HFF-Myc (cell line): Measurements from ENCODE around the gene C3orf22.

Experiments used
- DNase-seq: peaks from one replicate; pipeline ENCODE4 v3.0.0-alpha.2; 2011; ENCODE audit warnings: low read depth; ENCODE audit errors: extremely low read depth
- H3K4me3 ChIP-seq: replicated peaks from 2 replicates; pipeline ENCODE4 v1.5.1; 2011; ENCODE audit warnings: low read depth, mild to moderate bottlenecking, control low read depth, low read length
- TF ChIP-seq, protein P1 (sequence below): IDR thresholded peaks from 2 replicates; pipeline ENCODE4 v1.5.1; 2012; ENCODE audit warnings: mild to moderate bottlenecking, low read depth, low read length, control low read depth; ENCODE audit errors: missing control alignments

C3orf22 gene

DNA sequence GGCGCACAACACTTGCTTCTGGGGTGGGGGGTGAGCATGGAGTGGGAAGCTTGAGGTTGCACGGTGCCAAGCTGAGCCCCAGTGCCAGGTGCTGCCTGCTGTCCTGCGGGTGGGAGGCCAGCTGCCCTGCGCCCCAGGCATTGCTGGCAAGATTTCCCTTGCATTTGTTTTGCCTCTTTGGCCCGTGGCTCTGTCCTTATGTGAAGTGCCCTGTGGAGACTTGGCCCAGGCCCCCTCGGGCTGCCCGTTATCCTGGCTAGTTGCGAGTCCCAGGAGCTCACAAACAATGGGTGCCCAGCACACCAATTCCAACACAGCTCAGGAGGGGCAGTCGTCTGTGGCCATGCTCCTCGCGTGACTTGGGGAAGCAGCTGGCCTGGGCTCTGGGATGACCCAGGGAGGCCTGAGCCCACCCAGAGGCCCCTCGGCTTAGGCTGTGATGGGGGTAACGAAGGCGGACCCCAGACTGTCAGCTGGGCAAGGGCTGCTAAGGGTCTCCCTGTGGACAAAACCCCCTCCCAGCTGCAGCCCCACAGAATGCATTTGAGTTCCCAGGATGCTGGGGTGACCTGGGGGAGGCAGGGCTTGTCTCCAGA is 5.9 kb downstream of the C3orf22 start:
- TF ChIP-seq, protein P1, sequence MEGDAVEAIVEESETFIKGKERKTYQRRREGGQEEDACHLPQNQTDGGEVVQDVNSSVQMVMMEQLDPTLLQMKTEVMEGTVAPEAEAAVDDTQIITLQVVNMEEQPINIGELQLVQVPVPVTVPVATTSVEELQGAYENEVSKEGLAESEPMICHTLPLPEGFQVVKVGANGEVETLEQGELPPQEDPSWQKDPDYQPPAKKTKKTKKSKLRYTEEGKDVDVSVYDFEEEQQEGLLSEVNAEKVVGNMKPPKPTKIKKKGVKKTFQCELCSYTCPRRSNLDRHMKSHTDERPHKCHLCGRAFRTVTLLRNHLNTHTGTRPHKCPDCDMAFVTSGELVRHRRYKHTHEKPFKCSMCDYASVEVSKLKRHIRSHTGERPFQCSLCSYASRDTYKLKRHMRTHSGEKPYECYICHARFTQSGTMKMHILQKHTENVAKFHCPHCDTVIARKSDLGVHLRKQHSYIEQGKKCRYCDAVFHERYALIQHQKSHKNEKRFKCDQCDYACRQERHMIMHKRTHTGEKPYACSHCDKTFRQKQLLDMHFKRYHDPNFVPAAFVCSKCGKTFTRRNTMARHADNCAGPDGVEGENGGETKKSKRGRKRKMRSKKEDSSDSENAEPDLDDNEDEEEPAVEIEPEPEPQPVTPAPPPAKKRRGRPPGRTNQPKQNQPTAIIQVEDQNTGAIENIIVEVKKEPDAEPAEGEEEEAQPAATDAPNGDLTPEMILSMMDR, result no peak
- no peak for DNase-seq
- H3K4me3 ChIP-seq, result no peak overlapping the region

DNA sequence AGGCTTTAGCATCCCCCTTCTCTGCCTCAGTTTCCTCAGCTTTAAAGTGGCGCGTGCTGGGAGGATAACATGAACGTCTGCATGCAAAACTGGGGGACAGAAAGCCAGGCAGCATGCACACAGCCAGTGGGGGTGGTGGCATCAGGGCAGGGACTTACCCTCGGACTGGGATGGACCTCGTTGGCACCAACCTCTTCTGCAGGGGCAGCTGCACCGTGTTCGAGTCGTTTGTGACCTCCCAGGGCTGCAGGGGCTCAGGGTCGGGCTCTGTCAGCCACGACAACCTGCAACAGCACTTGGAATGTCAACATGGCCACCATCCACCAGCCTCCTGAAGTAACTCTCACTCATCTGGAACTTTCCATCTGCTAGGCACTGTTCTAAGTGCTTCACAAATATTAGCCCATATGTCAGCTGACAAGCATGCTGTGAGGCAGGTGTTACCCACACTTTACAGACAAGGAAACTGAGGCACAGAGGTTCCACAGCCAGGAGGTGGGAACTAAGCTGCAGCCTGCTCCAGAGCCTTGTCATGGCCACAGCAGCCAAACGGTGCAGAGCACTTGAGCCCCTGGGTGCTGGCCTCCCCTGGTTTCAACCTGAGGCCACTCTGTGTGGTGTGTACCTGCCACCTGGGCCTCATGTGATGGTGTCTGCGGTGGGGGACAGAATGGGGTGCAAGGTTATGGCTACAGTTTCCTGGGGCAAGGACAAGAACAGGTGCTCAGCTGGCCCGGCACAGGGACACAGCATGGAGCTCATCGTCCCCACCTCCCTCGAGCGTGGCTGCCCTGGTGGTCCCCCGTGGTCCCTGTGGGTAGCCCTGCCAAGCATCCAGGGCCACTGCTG is 6.7 kb downstream of the C3orf22 start:
- TF ChIP-seq, protein P1, result no peak
- H3K4me3 ChIP-seq, result no peak overlapping the region
- DNase-seq, result no peak

DNA sequence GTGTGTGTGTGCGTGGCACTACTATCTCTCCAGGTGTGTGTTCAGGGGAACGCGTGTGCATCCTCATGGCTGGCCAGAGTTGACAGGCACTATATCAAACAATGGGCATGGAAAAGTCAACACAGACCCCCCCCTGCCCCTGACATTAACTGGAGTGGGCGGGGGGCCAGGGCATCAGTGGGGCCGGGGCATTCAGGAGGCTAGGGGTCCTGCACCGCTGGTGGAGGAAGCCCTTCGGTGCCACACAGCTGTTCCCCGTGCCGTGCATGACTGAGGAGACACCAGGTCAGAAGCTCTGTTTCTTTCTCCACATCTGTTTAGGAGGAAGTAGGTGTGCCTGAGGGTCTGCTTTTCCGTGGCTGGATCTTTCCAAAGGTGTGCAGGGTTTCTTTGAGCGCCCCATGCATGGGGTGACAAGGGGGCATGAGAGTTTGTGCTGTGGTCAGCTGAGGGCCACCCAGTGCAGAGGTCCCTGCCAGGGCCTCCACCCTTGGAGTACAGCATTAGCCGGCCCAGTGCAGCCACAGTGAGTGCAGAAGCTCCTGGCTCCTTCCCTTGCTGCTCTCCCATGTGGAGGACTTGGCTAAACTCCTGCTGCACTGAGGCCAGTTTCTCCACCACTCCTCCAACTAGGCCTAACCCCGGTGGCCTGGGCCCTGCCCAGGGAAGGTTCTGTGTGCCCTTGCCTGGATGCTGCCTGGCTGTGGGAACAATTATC is 7.5 kb downstream of the C3orf22 start:
- DNase-seq, result no peak
- no peak overlapping the region for H3K4me3 ChIP-seq
- TF ChIP-seq, protein P1, result no peak

DNA sequence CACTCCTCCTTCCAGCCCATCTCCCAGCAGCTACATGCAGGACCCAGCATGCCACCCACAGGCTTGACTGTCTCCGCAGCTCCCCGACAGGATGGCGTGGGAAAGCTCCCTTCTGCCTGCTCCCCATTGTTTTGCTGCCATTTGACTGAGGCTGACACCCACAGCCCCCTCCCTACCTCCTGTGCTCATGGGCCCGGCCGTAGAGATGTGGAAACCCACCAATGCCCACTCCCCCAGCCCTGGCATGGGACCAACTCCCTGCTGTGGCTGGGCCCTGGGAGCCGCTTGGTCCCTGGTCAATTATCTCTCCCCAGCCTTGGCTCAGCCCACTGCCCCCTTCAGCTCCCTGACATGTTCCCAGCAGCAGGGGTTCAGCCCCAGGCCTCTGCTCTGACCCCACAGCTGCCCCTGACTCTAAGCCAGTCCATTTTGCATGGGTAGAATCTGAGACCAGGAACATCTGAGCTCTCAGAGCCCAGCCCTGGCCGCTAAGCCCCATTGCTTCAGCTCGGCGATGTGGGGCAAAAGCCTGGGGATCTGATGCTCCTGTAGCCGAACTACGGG is 8.2 kb downstream of the C3orf22 start:
- no peak for DNase-seq
- no peak overlapping the region for H3K4me3 ChIP-seq
- TF ChIP-seq, protein P1, result no peak

DNA sequence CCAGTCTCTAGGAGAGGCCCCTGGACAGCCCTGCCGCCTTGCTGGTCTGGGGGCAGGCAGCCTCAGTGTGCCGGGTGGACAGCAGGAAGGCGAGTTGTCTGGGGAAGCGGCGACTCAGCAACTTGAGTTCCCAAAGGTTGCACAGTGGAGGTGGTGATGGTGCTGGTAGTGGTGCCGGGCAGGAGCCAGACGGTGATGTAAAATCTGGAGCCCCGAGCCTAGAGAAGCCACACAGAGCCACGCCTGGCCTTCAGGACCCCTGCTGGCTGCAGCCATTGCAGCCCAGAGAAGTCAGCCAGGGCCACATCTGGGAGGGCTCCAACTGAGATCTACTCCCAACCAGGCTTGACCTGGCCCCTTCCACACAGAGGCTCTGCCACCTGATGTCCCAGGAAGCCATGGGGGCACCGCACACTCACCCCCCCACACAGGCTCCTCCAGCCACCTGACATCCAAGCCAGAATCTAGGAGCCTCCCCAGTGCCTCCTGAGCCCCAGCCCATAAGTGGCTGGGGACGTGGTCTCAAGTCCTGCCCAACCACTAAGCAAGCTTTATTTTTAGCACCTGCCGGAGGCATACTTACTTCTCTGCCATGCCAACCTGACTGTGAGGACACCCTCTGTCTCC is 8.8 kb downstream of the C3orf22 start:
- H3K4me3 ChIP-seq, result no peak overlapping the region
- TF ChIP-seq, protein P1, result no peak
- DNase-seq, result no peak
